Measurements from ENCODE around the gene WNT5B.

WNT5B gene

GRCh38 chr12:1630827-1631591 lies 2.0 kb downstream of the WNT5B start:
- peak; percentile 63 for DNase-seq

- DNase-seq: no peak
These were observed 3.7 kb downstream of the WNT5B start for GRCh38 chr12:1632702-1633101.

GRCh38 chr12:1633459-1633858 lies 4.4 kb downstream of the WNT5B start:
- no peak for DNase-seq

- DNase-seq: no peak
These were observed 5.1 kb downstream of the WNT5B start for GRCh38 chr12:1634149-1634548.

- peak; percentile 83 for DNase-seq
These were observed 5.7 kb downstream of the WNT5B start for GRCh38 chr12:1634590-1635191.

- no peak for DNase-seq
These were observed 6.5 kb downstream of the WNT5B start for GRCh38 chr12:1635301-1636095.

GRCh38 chr12:1638203-1638602 lies 9.2 kb downstream of the WNT5B start:
- no peak for DNase-seq

- DNase-seq: no peak
These were observed 10.5 kb downstream of the WNT5B start for GRCh38 chr12:1639538-1639937.

- no peak for DNase-seq
These were observed 11.6 kb downstream of the WNT5B start for GRCh38 chr12:1640328-1641234.

GRCh38 chr12:1642513-1642912 lies 13.5 kb downstream of the WNT5B start:
- DNase-seq: no peak

GRCh38 chr12:1643043-1643442 lies 14.0 kb downstream of the WNT5B start:
- DNase-seq: no peak

GRCh38 chr12:1643905-1644533 lies 15.0 kb downstream of the WNT5B start:
- no peak for DNase-seq

- peak; percentile 88 for DNase-seq
These were observed 15.8 kb downstream of the WNT5B start for GRCh38 chr12:1644534-1645438.

- no peak for DNase-seq
These were observed 16.8 kb downstream of the WNT5B start for GRCh38 chr12:1645819-1646218.

GRCh38 chr12:1646569-1647284 lies 17.7 kb downstream of the WNT5B start:
- no peak for DNase-seq

- no peak for DNase-seq
These were observed 18.2 kb downstream of the WNT5B start for GRCh38 chr12:1647285-1647669.

GRCh38 chr12:1650260-1650977 lies 21.4 kb downstream of the WNT5B start:
- DNase-seq: no peak

GRCh38 chr12:1650978-1651361 lies 21.9 kb downstream of the WNT5B start:
- DNase-seq: no peak

- DNase-seq: no peak
These were observed 22.9 kb downstream of the WNT5B start for GRCh38 chr12:1651946-1652345.
